Measurements from ENCODE around the gene PPP1R37.

PPP1R37 gene

DNA sequence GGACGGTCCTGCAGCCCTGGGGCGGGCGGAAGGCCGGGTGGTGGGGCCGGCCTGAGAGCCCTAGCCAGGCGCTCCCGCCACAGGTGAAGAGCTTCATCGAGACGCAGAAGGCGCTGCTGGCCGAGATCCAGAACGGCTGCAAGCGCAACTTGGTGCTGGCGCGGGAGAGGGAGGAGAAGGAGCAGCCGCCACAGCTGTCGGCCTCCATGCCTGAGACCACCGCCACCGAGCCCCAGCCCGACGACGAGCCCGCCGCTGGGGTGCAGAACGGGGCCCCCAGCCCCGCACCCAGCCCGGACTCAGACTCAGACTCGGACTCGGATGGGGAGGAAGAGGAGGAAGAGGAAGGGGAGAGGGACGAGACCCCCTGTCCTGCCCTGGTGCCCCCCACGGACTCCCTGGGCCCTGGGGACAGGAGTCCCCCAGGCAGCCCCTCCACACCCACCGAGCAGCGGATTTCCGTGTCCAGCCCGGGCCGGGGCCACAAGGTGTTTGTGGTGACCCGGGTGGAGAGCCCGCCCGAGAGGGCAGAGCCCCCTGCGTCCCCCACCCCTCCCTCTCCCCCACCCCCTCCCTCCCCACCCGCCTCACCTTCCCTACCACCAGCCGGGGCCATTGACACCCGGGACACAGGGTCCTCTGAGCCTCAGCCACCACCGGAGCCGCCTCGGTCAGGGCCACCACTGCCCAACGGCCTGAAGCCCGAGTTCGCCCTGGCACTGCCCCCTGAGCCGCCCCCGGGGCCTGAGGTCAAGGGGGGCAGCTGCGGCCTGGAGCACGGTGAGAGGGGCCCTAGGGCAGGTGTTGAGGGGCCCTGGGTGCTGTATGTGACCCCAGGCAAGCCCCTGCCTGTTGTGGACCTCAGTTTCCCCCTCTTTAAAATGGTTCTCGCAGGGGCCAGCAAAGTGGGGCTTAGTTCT is 52.6 kb downstream of the PPP1R37 start (continued):
- TF ChIP-seq, protein P1, sequence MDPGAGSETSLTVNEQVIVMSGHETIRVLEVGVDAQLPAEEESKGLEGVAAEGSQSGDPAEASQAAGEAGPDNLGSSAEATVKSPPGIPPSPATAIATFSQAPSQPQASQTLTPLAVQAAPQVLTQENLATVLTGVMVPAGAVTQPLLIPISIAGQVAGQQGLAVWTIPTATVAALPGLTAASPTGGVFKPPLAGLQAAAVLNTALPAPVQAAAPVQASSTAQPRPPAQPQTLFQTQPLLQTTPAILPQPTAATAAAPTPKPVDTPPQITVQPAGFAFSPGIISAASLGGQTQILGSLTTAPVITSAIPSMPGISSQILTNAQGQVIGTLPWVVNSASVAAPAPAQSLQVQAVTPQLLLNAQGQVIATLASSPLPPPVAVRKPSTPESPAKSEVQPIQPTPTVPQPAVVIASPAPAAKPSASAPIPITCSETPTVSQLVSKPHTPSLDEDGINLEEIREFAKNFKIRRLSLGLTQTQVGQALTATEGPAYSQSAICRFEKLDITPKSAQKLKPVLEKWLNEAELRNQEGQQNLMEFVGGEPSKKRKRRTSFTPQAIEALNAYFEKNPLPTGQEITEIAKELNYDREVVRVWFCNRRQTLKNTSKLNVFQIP (CRISPR knock-in tag; IDR thresholded peaks at IDR 0.05; ENCODE audit: borderline replicate concordance, low read depth) = no peak
- TF ChIP-seq OSR1 (CRISPR knock-in tag; IDR thresholded peaks at IDR 0.05) (no peak), GLIS3 (CRISPR knock-in tag; IDR thresholded peaks at IDR 0.05) (no peak), ZFP30 (CRISPR knock-in tag; IDR thresholded peaks at IDR 0.05) (no peak), ZNF70 (CRISPR knock-in tag; IDR thresholded peaks at IDR 0.05) (no peak)
- TF ChIP-seq, protein P2, sequence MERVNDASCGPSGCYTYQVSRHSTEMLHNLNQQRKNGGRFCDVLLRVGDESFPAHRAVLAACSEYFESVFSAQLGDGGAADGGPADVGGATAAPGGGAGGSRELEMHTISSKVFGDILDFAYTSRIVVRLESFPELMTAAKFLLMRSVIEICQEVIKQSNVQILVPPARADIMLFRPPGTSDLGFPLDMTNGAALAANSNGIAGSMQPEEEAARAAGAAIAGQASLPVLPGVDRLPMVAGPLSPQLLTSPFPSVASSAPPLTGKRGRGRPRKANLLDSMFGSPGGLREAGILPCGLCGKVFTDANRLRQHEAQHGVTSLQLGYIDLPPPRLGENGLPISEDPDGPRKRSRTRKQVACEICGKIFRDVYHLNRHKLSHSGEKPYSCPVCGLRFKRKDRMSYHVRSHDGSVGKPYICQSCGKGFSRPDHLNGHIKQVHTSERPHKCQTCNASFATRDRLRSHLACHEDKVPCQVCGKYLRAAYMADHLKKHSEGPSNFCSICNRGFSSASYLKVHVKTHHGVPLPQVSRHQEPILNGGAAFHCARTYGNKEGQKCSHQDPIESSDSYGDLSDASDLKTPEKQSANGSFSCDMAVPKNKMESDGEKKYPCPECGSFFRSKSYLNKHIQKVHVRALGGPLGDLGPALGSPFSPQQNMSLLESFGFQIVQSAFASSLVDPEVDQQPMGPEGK (CRISPR knock-in tag; IDR thresholded peaks at IDR 0.05; ENCODE audit: borderline replicate concordance) = no peak

DNA sequence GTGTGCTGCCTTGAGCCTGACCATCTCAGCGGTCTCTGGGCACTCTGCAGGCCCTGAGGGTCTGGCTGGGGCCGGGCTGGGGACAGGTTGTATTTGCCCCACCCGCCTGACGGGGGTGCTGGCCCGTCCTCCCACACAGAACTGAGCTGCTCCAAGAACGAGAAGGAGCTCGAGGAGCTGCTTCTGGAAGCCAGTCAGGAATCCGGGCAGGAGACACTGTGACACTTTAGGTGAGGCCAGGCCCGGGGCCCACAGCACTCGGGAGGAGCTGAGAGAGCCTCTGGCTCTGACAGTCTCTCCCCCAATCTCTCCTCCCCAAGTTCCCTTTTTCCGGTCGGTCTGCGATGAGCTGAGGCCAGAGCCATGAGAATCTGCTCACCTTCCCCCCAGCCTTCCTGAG is 53.3 kb downstream of the PPP1R37 start:
- no peak for TF ChIP-seq ARNTL (CRISPR knock-in tag; IDR thresholded peaks at IDR 0.05; ENCODE audit: borderline replicate concordance, low read depth)
- TF ChIP-seq ZFP3 (CRISPR knock-in tag; IDR thresholded peaks at IDR 0.05) = no peak
- TF ChIP-seq BACH2 (CRISPR knock-in tag; IDR thresholded peaks at IDR 0.05; ENCODE audit: borderline replicate concordance) = no peak
- no peak for TF ChIP-seq SNAI2 (CRISPR knock-in tag; IDR thresholded peaks at IDR 0.05)
- no peak for TF ChIP-seq CSDC2 (CRISPR knock-in tag; IDR thresholded peaks at IDR 0.05)
- TF ChIP-seq ZNF8 (CRISPR knock-in tag; IDR thresholded peaks at IDR 0.05) = no peak
- ATAC-seq = no peak

DNA sequence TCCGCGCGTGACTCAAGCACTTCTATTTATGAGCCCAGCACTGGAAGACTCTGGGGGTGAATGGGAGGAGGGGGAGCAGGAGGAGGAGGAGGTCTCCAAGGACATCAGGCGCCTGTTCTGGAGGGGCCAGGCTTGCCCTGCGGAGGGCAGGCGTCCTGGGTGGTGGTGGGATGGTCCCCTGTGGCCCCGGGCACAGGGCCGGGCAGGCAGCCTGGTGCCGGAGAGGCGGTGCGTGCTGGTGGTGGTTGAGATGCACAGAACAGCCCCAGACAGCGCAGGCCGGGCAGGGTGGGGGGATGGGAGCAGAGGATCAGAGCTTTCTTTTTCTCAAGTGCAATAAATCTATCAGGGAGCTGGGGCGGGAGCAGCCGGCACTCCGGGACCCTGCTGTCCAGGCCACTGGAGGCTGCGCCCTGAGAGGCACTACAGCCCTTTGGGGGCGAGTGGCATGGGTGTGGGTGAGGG is 53.8 kb downstream of the PPP1R37 start:
- TF ChIP-seq TCF4 (CRISPR knock-in tag; IDR thresholded peaks at IDR 0.05; ENCODE audit: borderline replicate concordance) (no peak), ARNTL (CRISPR knock-in tag; IDR thresholded peaks at IDR 0.05; ENCODE audit: borderline replicate concordance, low read depth) (no peak), ZNF70 (CRISPR knock-in tag; IDR thresholded peaks at IDR 0.05) (no peak), CSDC2 (CRISPR knock-in tag; IDR thresholded peaks at IDR 0.05) (no peak), ZFP30 (CRISPR knock-in tag; IDR thresholded peaks at IDR 0.05) (no peak), ZNF8 (CRISPR knock-in tag; IDR thresholded peaks at IDR 0.05) (no peak), BACH2 (CRISPR knock-in tag; IDR thresholded peaks at IDR 0.05; ENCODE audit: borderline replicate concordance) (no peak), OSR1 (CRISPR knock-in tag; IDR thresholded peaks at IDR 0.05) (no peak), GLIS3 (CRISPR knock-in tag; IDR thresholded peaks at IDR 0.05) (no peak), TOX (CRISPR knock-in tag; IDR thresholded peaks at IDR 0.05; ENCODE audit: borderline replicate concordance) (no peak), ESRRG (CRISPR knock-in tag; IDR thresholded peaks at IDR 0.05) (no peak), PPARA (CRISPR knock-in tag; IDR thresholded peaks at IDR 0.05; ENCODE audit: borderline replicate concordance) (no peak)
- TF ChIP-seq, protein P2 (CRISPR knock-in tag; IDR thresholded peaks at IDR 0.05; ENCODE audit: borderline replicate concordance) = no peak
- TF ChIP-seq, protein P1 (CRISPR knock-in tag; IDR thresholded peaks at IDR 0.05; ENCODE audit: borderline replicate concordance, low read depth) = no peak
- TF ChIP-seq, protein P3, sequence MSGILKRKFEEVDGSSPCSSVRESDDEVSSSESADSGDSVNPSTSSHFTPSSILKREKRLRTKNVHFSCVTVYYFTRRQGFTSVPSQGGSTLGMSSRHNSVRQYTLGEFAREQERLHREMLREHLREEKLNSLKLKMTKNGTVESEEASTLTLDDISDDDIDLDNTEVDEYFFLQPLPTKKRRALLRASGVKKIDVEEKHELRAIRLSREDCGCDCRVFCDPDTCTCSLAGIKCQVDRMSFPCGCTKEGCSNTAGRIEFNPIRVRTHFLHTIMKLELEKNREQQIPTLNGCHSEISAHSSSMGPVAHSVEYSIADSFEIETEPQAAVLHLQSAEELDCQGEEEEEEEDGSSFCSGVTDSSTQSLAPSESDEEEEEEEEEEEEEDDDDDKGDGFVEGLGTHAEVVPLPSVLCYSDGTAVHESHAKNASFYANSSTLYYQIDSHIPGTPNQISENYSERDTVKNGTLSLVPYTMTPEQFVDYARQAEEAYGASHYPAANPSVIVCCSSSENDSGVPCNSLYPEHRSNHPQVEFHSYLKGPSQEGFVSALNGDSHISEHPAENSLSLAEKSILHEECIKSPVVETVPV (CRISPR knock-in tag; IDR thresholded peaks at IDR 0.05) = no peak
- TF ChIP-seq, protein P4, sequence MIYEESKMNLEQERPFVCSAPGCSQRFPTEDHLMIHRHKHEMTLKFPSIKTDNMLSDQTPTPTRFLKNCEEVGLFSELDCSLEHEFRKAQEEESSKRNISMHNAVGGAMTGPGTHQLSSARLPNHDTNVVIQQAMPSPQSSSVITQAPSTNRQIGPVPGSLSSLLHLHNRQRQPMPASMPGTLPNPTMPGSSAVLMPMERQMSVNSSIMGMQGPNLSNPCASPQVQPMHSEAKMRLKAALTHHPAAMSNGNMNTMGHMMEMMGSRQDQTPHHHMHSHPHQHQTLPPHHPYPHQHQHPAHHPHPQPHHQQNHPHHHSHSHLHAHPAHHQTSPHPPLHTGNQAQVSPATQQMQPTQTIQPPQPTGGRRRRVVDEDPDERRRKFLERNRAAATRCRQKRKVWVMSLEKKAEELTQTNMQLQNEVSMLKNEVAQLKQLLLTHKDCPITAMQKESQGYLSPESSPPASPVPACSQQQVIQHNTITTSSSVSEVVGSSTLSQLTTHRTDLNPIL (CRISPR knock-in tag; IDR thresholded peaks at IDR 0.05; ENCODE audit: low read depth) = no peak
- no peak for ATAC-seq
